Stimulated activated CD4-positive, alpha-beta T cell treated with anti-CD3 and anti-CD28 coated beads, TNF-alpha, amount 100 ng/mL, for 48 hours (primary cell): ENCODE results near the gene SGTB.
A peak's percentile ranks its signal among the peaks of the same experiment; 100 is the strongest.

Source experiments
- DNase-seq, 3 donors: peaks; one replicate each; pipeline ENCODE4 v3.0.0-alpha.2; 2020; ENCODE audit warnings: low read depth in 3 of 3

SGTB gene, protein sequence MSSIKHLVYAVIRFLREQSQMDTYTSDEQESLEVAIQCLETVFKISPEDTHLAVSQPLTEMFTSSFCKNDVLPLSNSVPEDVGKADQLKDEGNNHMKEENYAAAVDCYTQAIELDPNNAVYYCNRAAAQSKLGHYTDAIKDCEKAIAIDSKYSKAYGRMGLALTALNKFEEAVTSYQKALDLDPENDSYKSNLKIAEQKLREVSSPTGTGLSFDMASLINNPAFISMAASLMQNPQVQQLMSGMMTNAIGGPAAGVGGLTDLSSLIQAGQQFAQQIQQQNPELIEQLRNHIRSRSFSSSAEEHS

GRCh38 chr5:65721720-65722574, at the start of gene SGTB, which contains the start of gene NLN:
TSS of gene SGTB (minus strand) at chr5:65722109. CDS start at chr5:65720807, 1,302 bp downstream.
TSS of gene NLN (plus strand) at chr5:65722205. CDS start at chr5:65722374, 169 bp downstream.
- peak; percentile 65 to 82 (median 74) for DNase-seq

DNA sequence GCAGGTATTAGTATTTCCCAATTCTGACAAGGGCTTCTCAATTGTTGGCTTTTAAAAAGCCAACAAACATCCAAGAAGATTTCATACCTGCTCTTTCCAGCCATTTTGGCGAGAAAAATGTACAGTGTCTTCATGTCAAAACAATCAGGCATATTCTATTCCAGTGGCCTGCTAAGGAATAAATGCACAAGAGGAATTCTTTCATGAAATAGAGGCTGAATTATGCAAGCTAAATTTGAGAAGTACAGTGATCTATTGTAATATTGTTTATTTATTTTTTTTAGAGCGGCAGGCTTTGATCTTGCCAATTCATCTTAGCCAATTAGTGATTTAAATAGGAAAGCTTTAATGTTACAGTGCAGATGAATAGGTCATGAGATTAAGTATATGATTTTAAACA, 49.4 kb upstream of the SGTB start:
- no peak for DNase-seq

- DNase-seq = no peak
Observed at GRCh38 chr5:65769539-65769938, 47.6 kb upstream of the SGTB start.

- DNase-seq = no peak
Observed at GRCh38 chr5:65768723-65769346, 46.9 kb upstream of the SGTB start.

- DNase-seq = no peak
Observed at GRCh38 chr5:65767565-65767964, 45.7 kb upstream of the SGTB start.

DNA sequence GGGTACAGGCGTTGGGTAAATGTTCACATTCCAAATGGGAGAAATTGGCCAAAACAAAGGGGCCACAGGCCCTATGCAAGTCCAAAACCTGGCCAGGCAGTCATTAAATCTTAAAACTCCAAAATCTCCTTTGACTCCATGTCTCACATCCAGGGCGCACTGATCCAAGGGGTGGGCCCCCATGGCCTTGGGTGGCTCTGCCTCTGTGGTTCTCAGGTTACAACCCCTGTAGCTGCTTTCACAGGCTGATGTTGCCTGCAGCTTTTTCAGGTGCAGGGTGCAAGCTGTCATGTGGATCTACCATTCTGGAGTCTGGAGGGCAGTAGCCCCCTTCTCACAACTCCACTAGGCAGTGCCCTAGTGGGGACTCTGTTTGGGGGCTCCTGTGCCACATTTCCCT, 44.9 kb upstream of the SGTB start:
- no peak for DNase-seq

DNA sequence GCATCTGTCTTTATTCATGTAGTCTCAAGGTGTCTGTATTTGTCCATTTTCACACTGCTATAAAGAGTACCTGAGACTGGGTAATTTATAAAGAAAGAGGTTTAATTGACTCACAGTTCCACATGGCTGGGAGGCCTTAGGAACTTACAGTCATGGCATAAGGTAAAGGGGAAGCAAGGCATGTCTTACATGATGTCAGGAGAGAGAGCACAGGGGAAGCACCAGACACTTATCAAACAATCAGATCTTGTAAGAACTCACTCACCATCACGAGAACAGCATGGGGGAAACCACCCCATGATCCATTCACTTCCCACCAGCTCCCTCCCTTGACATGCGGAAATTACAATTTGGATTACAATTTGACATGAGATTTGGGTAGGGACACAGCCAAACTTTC, 44.3 kb upstream of the SGTB start:
- no peak for DNase-seq

- no peak for DNase-seq
Observed at GRCh38 chr5:65765582-65765981, 43.7 kb upstream of the SGTB start.

DNA sequence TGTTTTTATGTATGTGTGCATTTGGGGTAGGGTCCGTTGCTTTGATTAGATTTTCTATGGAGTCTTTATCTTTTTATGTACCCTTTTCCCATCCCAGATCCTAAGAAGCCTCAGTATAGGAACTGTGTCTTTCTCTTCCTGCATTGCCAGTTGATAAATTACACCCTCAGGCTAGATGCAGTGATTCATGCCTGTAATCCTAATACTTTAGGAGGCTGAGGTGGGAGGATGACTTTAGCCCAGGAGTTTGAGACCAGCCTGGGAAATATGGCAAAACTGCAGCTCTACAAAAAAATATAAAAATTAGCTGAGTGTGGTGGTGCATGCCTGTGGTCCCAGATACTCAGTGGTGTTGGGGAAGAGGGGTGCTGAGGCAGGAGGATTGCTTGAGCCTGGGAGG, 40.3 kb upstream of the SGTB start:
- no peak for DNase-seq

DNA sequence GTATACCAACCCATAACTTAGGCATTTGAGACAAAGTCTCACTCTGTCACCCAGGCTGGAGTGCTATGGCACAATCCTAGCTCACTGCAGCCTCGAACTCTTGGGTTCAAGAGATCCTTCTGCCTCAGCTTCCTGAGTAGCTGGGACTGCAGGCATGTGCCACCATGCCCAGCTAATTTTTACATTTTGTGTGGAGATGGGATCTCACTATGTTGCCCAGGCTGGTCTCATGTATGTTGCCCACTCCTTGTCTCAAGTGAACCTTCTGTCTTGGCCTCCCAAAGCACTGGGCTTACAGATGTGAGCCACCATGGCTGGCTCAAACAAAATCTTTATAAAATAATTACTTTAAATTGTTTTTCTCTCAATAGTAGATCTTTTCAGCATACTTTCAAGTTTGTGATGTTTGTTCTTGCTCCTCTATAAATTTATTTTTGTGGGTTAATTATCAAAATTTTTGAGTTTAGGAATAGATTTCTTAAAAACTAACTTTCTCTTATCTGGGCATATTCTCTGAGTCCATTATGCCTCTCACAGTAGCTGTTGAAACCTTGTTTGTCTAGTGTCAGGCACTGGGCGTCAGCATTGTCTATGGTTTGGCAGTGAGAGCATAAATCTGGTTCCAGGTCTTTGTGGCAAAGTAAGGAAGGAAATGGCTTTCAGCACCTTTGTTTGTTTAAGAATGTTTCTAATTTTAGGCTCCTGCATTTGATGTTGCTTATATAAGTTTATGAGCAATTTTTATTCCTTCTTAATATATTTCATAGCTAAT, 38.8 kb upstream of the SGTB start:
- DNase-seq = peak in 1 of 3 donors; percentile 4

- DNase-seq = no peak
Observed at GRCh38 chr5:65758546-65759144, 36.7 kb upstream of the SGTB start.

- DNase-seq = no peak
Observed at GRCh38 chr5:65753189-65753588, 31.3 kb upstream of the SGTB start.

DNA sequence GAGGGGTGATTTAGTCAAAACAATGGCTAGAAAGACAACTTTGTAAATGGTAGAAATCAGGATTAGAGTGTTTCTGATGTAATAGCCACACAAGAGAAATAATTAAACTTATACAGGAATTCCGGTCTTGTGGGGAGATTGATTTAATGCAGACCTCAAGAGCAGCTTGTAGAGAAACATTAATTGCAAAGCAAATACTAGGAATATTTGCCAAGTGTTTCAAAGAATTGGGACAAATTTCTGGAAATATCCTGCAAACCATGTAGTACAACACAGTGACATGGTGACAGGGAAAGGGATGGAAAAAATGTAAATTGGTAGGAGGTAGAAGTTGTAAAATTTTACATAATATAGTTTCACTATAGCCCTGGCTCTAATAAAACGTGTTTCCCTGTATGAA, 29.0 kb upstream of the SGTB start:
- DNase-seq = no peak

DNA sequence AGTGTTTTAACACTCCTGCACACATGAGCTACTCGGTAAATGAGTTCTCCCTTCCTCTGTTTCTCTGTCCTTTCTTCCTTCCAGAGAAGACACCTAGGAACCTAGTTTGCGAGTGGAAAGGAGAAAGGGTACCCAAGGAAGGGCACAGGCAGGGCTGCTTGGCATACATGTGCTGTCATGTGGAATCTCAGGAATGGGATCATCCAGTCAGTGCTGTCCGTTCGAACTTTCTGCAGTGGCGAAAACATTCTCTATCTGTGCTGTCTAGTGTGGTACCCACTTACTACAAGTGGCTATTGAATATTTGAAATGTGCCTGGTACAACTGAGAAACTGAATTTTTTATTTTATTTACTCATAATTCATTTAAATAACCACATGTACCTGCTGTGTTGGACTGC, 28.0 kb upstream of the SGTB start:
- no peak for DNase-seq

- DNase-seq = no peak
Observed at GRCh38 chr5:65749221-65749844, 27.4 kb upstream of the SGTB start.

GRCh38 chr5:65742565-65743231, 20.8 kb upstream of the SGTB start:
- no peak for DNase-seq

DNA sequence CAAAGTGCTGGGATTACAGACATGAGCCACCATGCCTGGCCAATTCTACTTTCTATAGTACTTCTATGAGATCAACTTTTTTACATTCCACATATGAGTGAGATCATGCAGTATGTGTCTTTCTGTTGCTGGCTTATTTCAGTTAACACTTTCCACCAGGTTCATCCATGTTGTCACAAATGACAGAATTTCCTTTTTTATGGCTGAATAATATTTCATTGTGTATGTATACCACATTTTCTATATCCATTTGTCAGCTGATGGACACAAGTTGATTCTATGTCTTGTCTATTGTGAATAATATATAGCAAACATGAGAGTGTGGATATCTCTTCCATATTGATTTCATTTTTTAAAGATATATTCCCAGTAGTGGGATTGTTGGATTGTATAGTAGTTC, 17.3 kb upstream of the SGTB start:
- DNase-seq = no peak

DNA sequence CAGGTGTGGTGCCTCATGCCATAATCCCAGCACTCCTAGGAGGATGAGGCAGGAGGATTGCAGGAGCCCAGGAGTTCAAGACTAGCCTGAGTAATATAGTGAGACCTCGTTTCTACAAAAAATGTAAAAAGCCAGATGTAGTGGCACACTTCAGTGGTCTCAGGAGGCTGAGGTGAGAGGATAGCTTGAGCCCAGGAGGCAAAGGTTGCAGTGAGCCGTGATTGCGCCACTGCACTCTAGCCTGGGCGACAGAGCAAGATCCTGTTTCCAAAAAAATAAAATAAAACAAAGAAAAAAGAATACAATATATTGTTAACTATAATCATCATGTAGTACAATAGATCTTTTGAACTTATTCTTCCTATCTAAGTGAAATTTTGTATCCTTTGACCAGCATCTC, 16.4 kb upstream of the SGTB start:
- no peak for DNase-seq

GRCh38 chr5:65737842-65738241, 15.9 kb upstream of the SGTB start:
- DNase-seq = no peak

DNA sequence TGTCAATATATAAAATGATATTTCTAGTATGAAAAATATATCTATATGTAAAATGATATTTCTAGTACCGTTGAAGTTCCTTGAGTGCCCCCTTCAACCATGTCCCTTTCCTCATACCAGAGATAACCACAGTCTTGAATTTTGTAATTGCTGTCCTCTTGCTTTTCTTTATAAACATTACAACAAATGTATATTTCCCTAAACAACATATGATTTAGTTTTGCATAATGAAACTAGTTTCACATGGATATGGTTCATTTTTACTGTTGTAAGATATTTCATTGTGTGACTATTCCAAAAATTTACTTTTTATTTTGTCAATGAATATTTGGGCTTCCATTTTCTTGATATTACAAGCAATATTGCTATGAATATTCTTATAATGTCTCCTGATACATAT, 14.1 kb upstream of the SGTB start:
- DNase-seq = no peak
